Loucy (cell line): ENCODE results near the gene TAS2R40.

Experiments used
- H2AFZ ChIP-seq: fragments of 200-600 bp; sonication (generic); 2 replicates; pipeline ENCODE4 v1.6.0; 2016; ENCODE audit warnings: antibody characterized with exemption, mild to moderate bottlenecking, low read length, moderate library complexity
- H3F3A ChIP-seq: fragments of 200-600 bp; 2 replicates; pipeline ENCODE4 v1.6.0; 2016; ENCODE audit warnings: antibody characterized with exemption, low read depth, mild to moderate bottlenecking
- H3K27me3 ChIP-seq: fragments of 200-600 bp; sonication (generic); 2 replicates; pipeline ENCODE4 v1.6.1; 2014; ENCODE audit warnings: low read length, mild to moderate bottlenecking; ENCODE audit not compliant: insufficient read depth, poor library complexity, severe bottlenecking
- H3K36me3 ChIP-seq: fragments of 200-600 bp; sonication (generic); 2 replicates; pipeline ENCODE4 v1.6.1; 2016; ENCODE audit warnings: low read length; ENCODE audit not compliant: insufficient read depth
- H3K4me1 ChIP-seq: fragments of 200-600 bp; sonication (generic); 2 replicates; pipeline ENCODE4 v1.5.1; 2014; ENCODE audit warnings: low read length, mild to moderate bottlenecking; ENCODE audit not compliant: insufficient read depth, poor library complexity, severe bottlenecking
- H3K4me2 ChIP-seq: fragments of 200-600 bp; sonication (generic); 2 replicates; pipeline ENCODE4 v1.6.0; 2014; ENCODE audit warnings: antibody characterized with exemption, low read length, low read depth, mild to moderate bottlenecking; ENCODE audit not compliant: poor library complexity, severe bottlenecking
- H3K4me3 ChIP-seq: fragments of 200-600 bp; sonication (generic); 2 replicates; pipeline ENCODE4 v1.5.1; 2014; ENCODE audit warnings: low read length, mild to moderate bottlenecking, mixed read lengths; ENCODE audit not compliant: poor library complexity, severe bottlenecking
- H3K79me2 ChIP-seq: fragments of 200-600 bp; sonication (generic); 2 replicates; pipeline ENCODE4 v1.6.1; 2014; ENCODE audit warnings: low read length; ENCODE audit not compliant: insufficient read depth
- H3K9ac ChIP-seq: fragments of 200-600 bp; sonication (generic); 2 replicates; pipeline ENCODE4 v1.6.0; 2014; ENCODE audit warnings: mild to moderate bottlenecking, low read depth, low read length, moderate library complexity; ENCODE audit not compliant: poor library complexity, severe bottlenecking
- H3K9me2 ChIP-seq: fragments of 200-600 bp; sonication (generic); replicated peaks from 2 replicates; pipeline ENCODE4 v1.6.1; 2016; ENCODE audit warnings: low read depth, low read length, mixed read lengths
- H3K9me3 ChIP-seq: fragments of 200-600 bp; sonication (generic); 2 replicates; pipeline ENCODE4 v1.6.1; 2014; ENCODE audit warnings: mild to moderate bottlenecking, antibody characterized with exemption, low read length, low read depth; ENCODE audit not compliant: insufficient read depth
- H4K20me1 ChIP-seq: fragments of 200-600 bp; sonication (generic); 2 replicates; pipeline ENCODE4 v1.6.0; 2014; ENCODE audit warnings: antibody characterized with exemption, low read length, mild to moderate bottlenecking; ENCODE audit not compliant: insufficient read depth, poor library complexity, severe bottlenecking
- CTCF ChIP-seq: fragments of 200-600 bp; sonication (generic); conservative IDR thresholded peaks from 2 replicates; pipeline ENCODE4 v1.5.1; 2014; ENCODE audit warnings: mild to moderate bottlenecking, antibody characterized with exemption, low read length
- EZH2phosphoT487 ChIP-seq: fragments of 200-600 bp; IDR thresholded peaks from 2 replicates; pipeline ENCODE4 v1.6.1; 2018; ENCODE audit warnings: antibody characterized with exemption, mild to moderate bottlenecking, moderate library complexity, borderline replicate concordance

Gene TAS2R40

GRCh38 chr7:143234533-143234875, 12.7 kb downstream of the TAS2R40 start:
- Histone ChIP-seq H4K20me1 (no peaks in the 10 kb centered on the region), H3K9me3 (peaks cover 8% of the 10 kb centered on the region; the same call in 1 of the 2 replicates), H3K79me2 (no peaks in the 10 kb centered on the region), H3K4me1 (no peaks in the 10 kb centered on the region), H3K27me3 (peaks cover 9% of the 10 kb centered on the region), H3K4me3 (no peak overlapping the region), H3F3A (no peaks in the 10 kb centered on the region), H2AFZ (no peak overlapping the region), H3K4me2 (no peak overlapping the region), H3K9me2 (no peaks in the 10 kb centered on the region), H3K36me3 (no peaks in the 10 kb centered on the region), H3K9ac (no peak overlapping the region)
- TF ChIP-seq CTCF: no peak
- TF ChIP-seq EZH2phosphoT487: no peak

- Histone ChIP-seq H3K4me2 (no peak overlapping the region), H3K9me2 (no peaks in the 10 kb centered on the region), H3K27me3 (peaks cover 9% of the 10 kb centered on the region), H3K9ac (no peak overlapping the region), H3K79me2 (no peaks in the 10 kb centered on the region), H2AFZ (no peak overlapping the region), H4K20me1 (no peaks in the 10 kb centered on the region), H3F3A (no peaks in the 10 kb centered on the region), H3K4me3 (no peak overlapping the region), H3K4me1 (no peaks in the 10 kb centered on the region), H3K9me3 (peaks cover 8% of the 10 kb centered on the region; the same call in 1 of the 2 replicates), H3K36me3 (no peaks in the 10 kb centered on the region)
- TF ChIP-seq EZH2phosphoT487 (no peak), CTCF (no peak)
These were observed 13.7 kb downstream of the TAS2R40 start for GRCh38 chr7:143235561-143235960.

- Histone ChIP-seq H3K4me1 (peaks cover 3% of the 10 kb centered on the region), H3F3A (no peaks in the 10 kb centered on the region), H3K79me2 (no peaks in the 10 kb centered on the region), H3K4me2 (no peak overlapping the region), H4K20me1 (no peaks in the 10 kb centered on the region), H3K4me3 (no peak overlapping the region), H3K27me3 (peaks cover 9% of the 10 kb centered on the region), H2AFZ (no peak overlapping the region), H3K9me2 (no peaks in the 10 kb centered on the region), H3K9ac (no peak overlapping the region), H3K9me3 (peaks cover 8% of the 10 kb centered on the region; the same call in 1 of the 2 replicates), H3K36me3 (no peaks in the 10 kb centered on the region)
- TF ChIP-seq CTCF (no peak), EZH2phosphoT487 (no peak)
These were observed 14.7 kb downstream of the TAS2R40 start for GRCh38 chr7:143236408-143236990.
